Right lobe of liver (tissue), 6 donors: Measurements from ENCODE around the gene TMEM52. TPM values are rescaled to one million over a fixed set of nuclear protein-coding genes. Genes with fewer than 3 reads are reported as not detected.
A peak's percentile ranks its signal among the peaks of the same experiment; 100 is the strongest.

Experiments
- ATAC-seq, 4 donors: fragments of 200-7000 bp; cut with Tn5 transposase; one replicate each; pipeline ENCODE4 v1.9.1; 2020; ENCODE audit warnings: mild to moderate bottlenecking in 4 of 4, moderate library complexity in 4 of 4
- DNase-seq, 3 donors: peaks; one replicate each; pipeline ENCODE4 v3.0.0-alpha.2; 2020
- H3K27ac ChIP-seq, 3 donors: fragments of 200-600 bp; one replicate each; pipeline ENCODE4 v1.8.0; 2022
- H3K27me3 ChIP-seq, 2 donors: fragments of 200-600 bp; one replicate each; pipeline ENCODE4 v1.8.0; 2022
- H3K36me3 ChIP-seq, 4 donors: fragments of 200-600 bp; sonication (generic) in 1 of 4; one replicate each; pipeline versions ENCODE4 v1.5.1 to v1.8.0; 2017 to 2022; ENCODE audit warnings: control low read depth in 1 of 4
- H3K4me1 ChIP-seq, 4 donors: fragments of 200-600 bp; sonication (generic) in 1 of 4; one replicate each; pipeline versions ENCODE4 v1.5.1 to v1.8.0; 2017 to 2022; ENCODE audit warnings: control low read depth in 1 of 4
- H3K4me3 ChIP-seq, 3 donors: fragments of 200-600 bp; one replicate each; pipeline ENCODE4 v1.8.0; 2022
- H3K9me3 ChIP-seq, 4 donors: fragments of 200-600 bp; sonication (generic) in 1 of 4; one replicate each; pipeline versions ENCODE4 v1.5.1 to v1.8.0; 2017 to 2022; ENCODE audit warnings: control low read depth in 1 of 4
- CTCF ChIP-seq, 4 donors: fragments of 200-600 bp in 3 of 4; fragments of 450-650 bp in 1 of 4; IDR thresholded peaks; one replicate each; pipeline versions ENCODE4 v1.5.1 to v1.8.0; 2016 to 2022; ENCODE audit warnings: antibody characterized with exemption in 4 of 4, mild to moderate bottlenecking in 2 of 4
- POLR2A ChIP-seq: fragments of 450-650 bp; IDR thresholded peaks from one replicate; pipeline ENCODE4 v1.6.1; 2017; ENCODE audit warnings: antibody characterized with exemption, mild to moderate bottlenecking
- WGBS: methylation state at CpG from one replicate; pipeline ENCODE4 v1.1.6; 2018; ENCODE audit warnings: low coverage, low lambda C conversion rate; ENCODE audit not compliant: insufficient coverage; ENCODE audit errors: missing lambda C conversion rate; 5-methylcytosine and 5-hydroxymethylcytosine counted together
- intact Hi-C, 2 donors: fragments of 100-400 bp; cut with DNase I; formaldehyde crosslinking; loops; one replicate each; pipeline versions ENCODE4 v1.11.2 to v1.14.1; 2022
- total RNA-seq, 6 experiments: library from RNA; depleted of rRNA in 2 of 6; stranded (reverse); fragments of >200 nt in 2 of 6; fragmentation: NEBNext Ultra II Directional in 3 of 6; extraction: Animal tissue kit (Norgen Biotek cat#: 25700) in 3 of 6; gene quantifications; one replicate each; pipeline versions ENCODE4 v1.1.0 to v1.2.4, GENCODE V29; 2016 to 2023
- donor health status: DM: no; HTN: yes; CAD: no.
- donor health status: DM: no; HTN: no; CAD: no.
- donor health status: DM: no; HTN: no; CAD: no.
- donor health status: DM: no; HTN: yes; CAD: no.
- donor health status: DM: no; HTN: yes; CAD: no.

The TMEM52 gene
- total RNA-seq, 6 experiments from 2014 or later = 2.3 to 13.2 (median 6.0) TPM

DNA sequence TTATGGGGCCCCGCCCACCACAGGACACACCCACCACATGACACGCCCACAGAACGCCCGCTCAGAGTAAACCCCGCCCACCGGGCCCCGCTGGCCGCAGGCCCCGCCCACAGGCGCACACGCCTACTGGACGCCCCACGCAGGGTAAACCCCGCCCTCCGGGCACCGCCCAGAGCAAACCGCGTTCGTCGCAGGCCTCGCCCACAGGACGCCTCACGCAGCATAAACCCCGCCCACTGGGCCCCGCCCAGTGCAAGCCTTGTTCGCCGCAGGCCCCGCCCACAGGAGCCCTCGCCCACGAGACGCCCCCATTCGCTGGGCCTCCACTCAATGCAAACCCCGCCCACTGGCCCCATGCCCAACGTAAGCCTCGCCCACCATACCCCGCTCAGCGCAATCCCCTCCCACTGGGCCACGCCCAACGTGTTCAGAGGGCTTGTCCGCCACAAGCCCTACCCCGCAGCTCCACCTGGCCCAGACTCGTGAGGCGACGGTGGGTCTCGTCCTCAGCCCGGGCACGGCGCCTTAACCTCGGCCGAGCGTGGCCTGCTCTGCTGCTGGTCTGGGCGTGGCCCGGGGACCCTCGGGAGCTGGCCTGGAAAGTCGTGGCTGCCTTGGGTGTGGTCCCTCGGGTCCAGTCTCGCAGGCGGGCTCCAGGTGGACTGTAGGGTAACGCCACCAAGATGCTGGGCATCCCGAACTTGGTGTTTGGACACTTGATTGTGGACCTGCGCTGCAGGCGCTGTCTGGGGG is 401 bp upstream of the TMEM52 start:
- Histone ChIP-seq H3K36me3 (no peaks in the 10 kb centered on the region), H3K4me1 (peaks cover 0 to 23% (median 10%) of the 10 kb centered on the region in 4 donors), H3K4me3 (peak overlapping the region; percentile 58 to 63 (median 61)), H3K27me3 (no peaks in the 10 kb centered on the region), H3K27ac (no peak overlapping the region), H3K9me3 (no peaks in the 10 kb centered on the region)
- TF ChIP-seq POLR2A = no peak
- peak in 1 of 4 donors; percentile 1 for TF ChIP-seq CTCF (IDR thresholded peaks at IDR 0.05)
- ATAC-seq = peak; percentile 82 to 89 (median 86)
- 9% methylated on average over 14 of the region's 62 CpGs for WGBS
- intact Hi-C loops = no loop called here
- DNase-seq = peak; percentile 100

GRCh38 chr1:1917995-1918900 is 831 bp downstream of the TMEM52 start:
- TF ChIP-seq CTCF (IDR thresholded peaks at IDR 0.05) = no peak
- no peak for TF ChIP-seq POLR2A
- Histone ChIP-seq H3K27ac (no peak overlapping the region), H3K4me1 (peaks cover 0 to 19% (median 8%) of the 10 kb centered on the region in 4 donors), H3K4me3 (peak overlapping the region; percentile 58 to 63 (median 61)), H3K27me3 (no peaks in the 10 kb centered on the region), H3K9me3 (no peaks in the 10 kb centered on the region), H3K36me3 (no peaks in the 10 kb centered on the region)
- WGBS = 33% methylated on average over 4 of the region's 46 CpGs
- intact Hi-C loops = no loop called here
- DNase-seq = peak in 2 of 3 donors; percentile 54 to 57
- ATAC-seq = no peak

GRCh38 chr1:1917304-1917976 is 1.6 kb downstream of the TMEM52 start:
- no peaks in the 10 kb centered on the region for H3K9me3 ChIP-seq
- DNase-seq (peak in 2 of 3 donors; percentile 49 to 58), ATAC-seq (no peak)
- 96% methylated on average over 5 of the region's 14 CpGs for WGBS
- H3K4me3 ChIP-seq = no peak overlapping the region
- no peaks in the 10 kb centered on the region for H3K27me3 ChIP-seq
- TF ChIP-seq POLR2A (no peak), CTCF (IDR thresholded peaks at IDR 0.05) (no peak)
- no peaks in the 10 kb centered on the region for H3K36me3 ChIP-seq
- peaks cover 0 to 11% (median 5%) of the 10 kb centered on the region in 4 donors for H3K4me1 ChIP-seq
- intact Hi-C loops = no loop called here
- H3K27ac ChIP-seq = no peak overlapping the region

GRCh38 chr1:1916851-1917251 is 2.2 kb downstream of the TMEM52 start:
- TF ChIP-seq POLR2A (no peak), CTCF (IDR thresholded peaks at IDR 0.05) (no peak)
- H3K36me3 ChIP-seq = no peaks in the 10 kb centered on the region
- H3K4me3 ChIP-seq = no peak overlapping the region
- intact Hi-C loops = no loop called here
- H3K4me1 ChIP-seq = peaks cover 0 to 10% (median 5%) of the 10 kb centered on the region in 4 donors
- ATAC-seq = no peak
- DNase-seq = peak in 2 of 3 donors; percentile 54 to 56
- WGBS = 88% methylated on average over 12 of the region's 19 CpGs
- no peaks in the 10 kb centered on the region for H3K9me3 ChIP-seq
- H3K27me3 ChIP-seq = no peaks in the 10 kb centered on the region
- H3K27ac ChIP-seq = no peak overlapping the region
